ENCODE measurements around the gene OSBPL1A.
"Not testable (repeated sequence)": the region's sequence is repeated elsewhere in the genome, so short reads cannot be mapped to it uniquely, and the experiment has no call there.

The OSBPL1A gene

GRCh38 chr18:24396082-24396633, 1.5 kb downstream of the OSBPL1A start:
- no peak for DNase-seq

DNA sequence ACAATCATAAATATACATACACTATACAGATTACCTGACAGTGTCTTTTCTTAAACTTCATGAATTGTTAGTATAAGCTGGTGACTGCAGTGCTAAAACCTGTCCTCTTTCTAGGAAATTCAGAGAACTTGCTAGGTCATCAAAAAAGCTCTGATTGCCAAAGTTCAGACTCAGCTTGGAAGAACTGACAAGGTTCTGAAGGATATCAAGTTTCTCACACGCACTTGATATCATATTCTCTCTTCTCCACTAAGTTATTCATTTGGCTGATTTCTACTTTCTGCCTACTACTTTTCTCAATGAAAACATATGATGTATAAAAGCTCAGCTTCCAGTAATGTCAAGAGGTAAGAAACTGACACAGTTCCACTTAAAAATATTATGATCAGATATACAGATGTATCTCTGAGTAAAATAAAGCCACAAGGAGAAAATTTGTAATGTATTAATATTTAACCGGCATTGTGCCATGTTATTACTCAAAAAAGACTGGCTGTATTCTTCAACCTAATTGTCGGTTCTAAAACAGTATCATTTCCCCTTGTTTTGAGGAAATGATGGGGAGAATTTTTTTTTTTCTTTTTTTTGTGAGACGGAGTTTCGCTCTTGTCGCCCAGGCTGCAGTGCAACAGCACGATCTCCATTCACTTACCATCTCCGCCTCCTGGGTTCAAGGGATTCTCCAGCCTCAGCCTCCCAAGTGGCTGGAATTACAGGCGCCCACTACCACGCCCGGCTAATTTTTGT, 2.4 kb downstream of the OSBPL1A start:
- DNase-seq = no peak

- no peak for DNase-seq
Measured at GRCh38 chr18:24388957-24389356, 8.7 kb downstream of the OSBPL1A start.

DNA sequence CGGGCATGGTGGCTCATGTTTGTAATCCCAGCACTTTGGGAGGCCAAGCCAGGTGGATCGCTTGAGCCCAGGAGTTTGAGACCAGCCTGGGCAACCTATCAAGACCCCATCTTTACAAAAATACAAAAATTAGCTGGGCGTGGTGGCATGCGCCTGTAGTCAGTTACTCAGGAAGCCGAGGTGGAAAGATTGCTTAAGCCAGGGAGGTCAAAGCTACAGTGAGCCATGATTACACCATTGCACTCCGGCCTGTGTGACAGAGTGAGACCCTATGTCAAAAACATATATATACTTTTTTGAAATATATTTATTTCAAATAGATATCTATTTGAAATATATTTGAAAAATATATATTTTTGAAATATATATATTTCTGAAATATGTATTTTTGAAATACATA, 10.9 kb downstream of the OSBPL1A start:
- no peak for DNase-seq

GRCh38 chr18:24381126-24381525, 16.5 kb downstream of the OSBPL1A start:
- DNase-seq = no peak

DNA sequence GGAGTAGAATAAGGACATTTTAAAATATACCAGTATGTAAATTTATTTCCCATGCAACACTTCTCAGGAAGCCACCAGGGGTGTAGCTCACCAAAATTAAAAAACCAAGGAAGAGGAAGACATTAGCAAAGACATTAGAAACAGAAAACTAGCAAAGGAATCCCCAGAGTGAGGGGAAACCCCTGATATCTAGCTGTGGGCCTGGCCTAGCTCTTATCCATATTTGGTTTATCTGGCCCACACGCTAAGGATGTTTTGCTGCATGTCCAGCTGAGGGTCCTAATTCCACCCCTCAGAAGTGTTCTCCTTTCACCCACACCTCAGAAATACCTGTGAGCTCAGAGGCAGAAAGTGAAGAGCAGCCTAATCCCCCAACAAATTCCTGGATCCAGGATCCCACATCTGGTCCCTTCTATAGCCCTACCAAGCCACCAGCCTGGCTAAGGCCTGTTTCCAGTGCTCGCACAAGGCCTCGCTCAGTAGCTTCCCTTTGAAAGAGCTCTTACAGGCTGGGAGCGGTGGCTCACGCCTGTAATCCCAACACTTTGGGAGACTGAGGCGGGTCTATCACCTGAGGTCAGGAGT, 17.4 kb downstream of the OSBPL1A start:
- no peak for DNase-seq

- DNase-seq = no peak
Measured at GRCh38 chr18:24378598-24378997, 19.0 kb downstream of the OSBPL1A start.

DNA sequence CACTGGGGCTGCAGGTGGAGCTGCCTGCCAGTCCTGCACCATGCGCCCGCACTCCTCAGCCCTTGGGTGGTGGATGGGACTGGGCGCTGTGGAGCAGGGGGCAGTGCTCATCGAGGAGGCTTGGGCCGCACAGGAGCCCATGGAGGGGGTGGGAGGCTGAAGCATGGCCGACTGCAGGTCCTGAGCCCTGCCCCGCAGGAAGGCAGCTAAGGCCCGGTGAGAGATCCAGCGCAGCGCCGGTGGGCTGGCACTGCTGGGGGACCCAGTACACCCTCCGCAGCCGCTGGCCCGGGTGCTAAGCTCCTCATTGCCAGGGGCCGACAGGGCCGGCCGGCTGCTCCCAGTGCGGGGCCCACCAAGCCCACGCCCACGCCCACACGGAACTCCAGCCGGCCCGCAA, 21.1 kb downstream of the OSBPL1A start:
- DNase-seq = not testable (repeated sequence)

- DNase-seq = no peak
Measured at GRCh38 chr18:24373328-24373727, 24.3 kb downstream of the OSBPL1A start.

- no peak for DNase-seq
Measured at GRCh38 chr18:24372279-24372872, 25.2 kb downstream of the OSBPL1A start.

DNA sequence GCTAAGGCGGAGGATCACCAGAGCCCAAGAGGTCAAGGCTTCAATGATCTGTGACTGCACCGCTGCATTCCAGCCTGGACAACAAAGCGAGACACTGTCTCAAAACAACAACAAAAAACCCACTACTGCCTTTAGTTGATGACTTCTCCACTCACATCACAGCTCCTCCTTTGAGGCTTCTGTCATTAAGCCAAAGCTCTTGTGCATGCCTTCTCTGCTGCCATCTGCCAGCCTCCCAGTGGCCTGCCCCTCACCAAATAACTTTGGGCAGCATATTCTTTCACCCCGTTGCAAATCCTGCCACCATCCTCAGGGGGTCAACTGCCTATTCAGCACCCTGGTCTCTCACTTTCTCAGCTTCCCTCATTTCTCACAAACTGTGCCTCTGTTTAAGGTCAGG, 27.5 kb downstream of the OSBPL1A start:
- DNase-seq = no peak

- DNase-seq = no peak
Measured at GRCh38 chr18:24369426-24369825, 28.2 kb downstream of the OSBPL1A start.

DNA sequence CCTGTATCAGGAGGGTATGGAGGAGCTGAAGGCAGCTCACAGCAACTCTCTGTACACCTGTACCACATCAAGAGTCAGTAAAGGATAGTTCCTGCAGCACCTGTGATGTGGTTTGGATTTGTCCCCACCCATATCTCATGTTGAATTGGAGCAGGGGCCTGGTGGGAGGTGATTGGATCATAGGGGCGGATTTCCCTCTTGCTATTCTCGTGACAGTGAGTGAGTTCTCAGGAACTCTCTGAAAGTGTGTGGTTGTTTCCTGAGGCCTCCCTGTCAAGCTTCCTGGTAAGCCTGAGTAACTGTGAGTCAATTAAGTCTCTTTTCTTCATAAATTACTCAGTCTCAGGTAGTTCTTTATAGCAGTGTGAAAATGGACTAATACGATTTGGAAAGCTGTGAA, 28.9 kb downstream of the OSBPL1A start:
- no peak for DNase-seq

GRCh38 chr18:24366328-24366727, 31.3 kb downstream of the OSBPL1A start:
- DNase-seq = no peak

DNA sequence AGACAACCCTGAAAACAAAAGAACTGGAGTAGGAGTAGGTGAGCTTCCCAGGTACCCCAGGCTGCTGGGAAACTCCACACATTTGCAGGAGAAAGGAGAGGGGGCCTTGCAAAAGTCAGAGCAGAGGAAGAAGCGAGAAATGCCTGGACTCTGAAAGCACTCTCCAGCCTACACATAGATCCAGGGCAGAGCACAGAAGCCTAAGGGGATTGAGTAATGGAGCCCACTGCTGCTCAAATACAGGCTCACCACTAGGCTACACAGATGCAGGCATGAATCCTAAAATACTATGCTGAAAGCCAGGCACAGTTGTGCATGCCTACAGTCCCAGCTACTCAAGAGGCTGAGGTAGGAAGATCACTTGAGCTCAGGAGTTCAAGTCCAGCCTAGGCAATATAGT, 33.4 kb downstream of the OSBPL1A start:
- no peak for DNase-seq

GRCh38 chr18:24362757-24363156, 34.9 kb downstream of the OSBPL1A start:
- no peak for DNase-seq

DNA sequence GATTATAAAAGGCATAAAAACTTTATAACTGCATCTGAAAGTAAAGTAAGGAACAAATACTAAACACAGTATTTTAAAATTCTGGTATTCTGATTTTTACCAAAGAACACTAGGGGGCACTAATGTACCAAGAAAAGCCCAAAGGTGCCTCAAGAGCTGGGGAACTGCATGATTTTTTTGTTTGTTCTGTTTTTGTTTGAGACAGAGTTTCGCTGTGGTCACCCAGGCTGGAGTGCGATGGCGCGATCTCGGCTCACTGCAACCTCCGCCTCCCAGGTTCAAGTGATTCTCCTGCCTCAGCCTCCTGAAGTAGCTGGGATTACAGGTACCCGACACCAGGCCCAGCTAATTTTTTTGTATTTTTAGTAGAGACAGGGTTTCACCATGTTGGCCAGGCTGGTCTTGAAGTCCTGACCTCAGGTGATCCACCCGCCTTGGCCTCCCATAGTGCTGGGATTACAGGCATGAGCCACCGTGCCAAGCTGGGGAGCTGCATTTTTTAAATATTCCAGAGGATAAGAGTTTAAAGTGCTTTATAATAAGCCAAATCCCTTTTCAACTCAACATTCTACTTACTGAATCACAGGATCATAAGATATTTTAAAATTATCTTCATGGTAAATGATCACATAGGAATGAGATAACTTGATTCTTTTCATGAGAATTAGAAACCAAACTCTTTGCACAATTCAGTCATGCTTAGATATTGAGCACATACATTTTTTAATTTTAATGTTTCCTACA, 37.7 kb downstream of the OSBPL1A start:
- not testable (repeated sequence) for DNase-seq

- no peak for DNase-seq
Measured at GRCh38 chr18:24354278-24354677, 43.3 kb downstream of the OSBPL1A start.

- DNase-seq = no peak
Measured at GRCh38 chr18:24346254-24346653, 51.4 kb downstream of the OSBPL1A start.

GRCh38 chr18:24344509-24344908, 53.1 kb downstream of the OSBPL1A start:
- DNase-seq = no peak

GRCh38 chr18:24342347-24342746, 55.3 kb downstream of the OSBPL1A start:
- no peak for DNase-seq

- no peak for DNase-seq
Measured at GRCh38 chr18:24341361-24341760, 56.3 kb downstream of the OSBPL1A start.

DNA sequence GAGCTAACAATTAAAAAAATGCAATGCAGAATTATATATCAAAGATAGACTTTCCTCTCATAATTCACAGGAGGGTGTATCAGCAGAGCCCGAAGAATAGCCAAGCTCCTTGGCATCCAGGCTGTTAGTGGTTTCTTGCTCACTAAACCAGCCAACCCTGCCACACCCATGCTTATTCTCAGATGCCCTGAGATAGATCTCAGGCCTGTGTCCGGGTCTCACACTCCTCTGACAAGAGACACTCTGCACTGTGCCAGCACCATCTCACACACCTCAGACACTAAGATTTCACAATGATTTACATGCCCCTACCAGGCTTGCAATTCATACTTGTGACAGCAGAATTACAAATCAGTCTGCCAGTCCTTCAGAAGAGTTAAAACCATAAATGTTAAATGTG, 64.5 kb downstream of the OSBPL1A start:
- DNase-seq = no peak

Data from NCI-H524 treated with DMSO at 0.1 percent for 48 hours (cell line).